Transverse colon (tissue), 4 donors: ENCODE data around the gene SLC16A13. TPM values are rescaled to one million over a fixed set of nuclear protein-coding genes. Genes with fewer than 3 reads are reported as not detected.

Source experiments
- DNase-seq: peaks from one replicate; pipeline ENCODE4 v3.0.0-alpha.2; 2019
- H3K27ac ChIP-seq, 4 donors: fragments of 200-600 bp; sonication (generic); 2 replicates each; pipeline ENCODE4 v1.5.1; 2016 to 2018; ENCODE audit warnings: inconsistent platforms in 4 of 4
- H3K27me3 ChIP-seq: fragments of 200-600 bp; sonication (generic); 2 replicates; pipeline ENCODE4 v1.5.1; 2017; ENCODE audit warnings: inconsistent platforms
- H3K36me3 ChIP-seq, 4 donors: fragments of 200-600 bp; sonication (generic); 2 replicates each; pipeline ENCODE4 v1.5.1; 2017 to 2019; ENCODE audit warnings: inconsistent platforms in 4 of 4
- H3K4me1 ChIP-seq, 4 donors: fragments of 200-600 bp; sonication (generic); 2 replicates each; pipeline ENCODE4 v1.5.1; 2017 to 2020; ENCODE audit warnings: inconsistent platforms in 4 of 4
- H3K4me3 ChIP-seq, 4 donors: fragments of 200-600 bp; sonication (generic); 1 replicate in 1 of 4; 2 replicates in 3 of 4; pipeline versions ENCODE4 v1.5.1 to v1.6.1; 2017 to 2019; ENCODE audit warnings: inconsistent platforms in 4 of 4
- H3K9me3 ChIP-seq, 2 donors: fragments of 200-600 bp; sonication (generic); 2 replicates each; pipeline ENCODE4 v1.5.1; 2017 to 2019; ENCODE audit warnings: inconsistent platforms in 2 of 2
- CTCF ChIP-seq, 5 experiments: fragments of 200-600 bp in 3 of 5; fragments of 450-650 bp in 2 of 5; sonication (generic) in 3 of 5; IDR thresholded peaks; 1 replicate in 2 of 5; 2 replicates in 3 of 5; pipeline ENCODE4 v1.5.1; 2016 to 2017; ENCODE audit warnings: antibody characterized with exemption in 5 of 5, inconsistent platforms in 3 of 5, mild to moderate bottlenecking in 2 of 5, moderate library complexity in 1 of 5
- EP300 ChIP-seq: sonication (generic); formaldehyde crosslinking; IDR thresholded peaks from one replicate; pipeline ENCODE4 v1.6.1; 2017; ENCODE audit warnings: antibody characterized with exemption, low read depth
- POLR2A ChIP-seq: fragments of 450-650 bp; IDR thresholded peaks from one replicate; pipeline ENCODE4 v1.6.1; 2016; ENCODE audit warnings: antibody characterized with exemption, mild to moderate bottlenecking, moderate library complexity
- POLR2AphosphoS5 ChIP-seq, 3 donors: sonication (generic); formaldehyde crosslinking; IDR thresholded peaks; one replicate each; pipeline ENCODE4 v1.6.1; 2016; ENCODE audit warnings: antibody characterized with exemption in 3 of 3
- WGBS, 2 donors: methylation state at CpG; one replicate each; pipeline ENCODE4 v1.1.5; 2018; ENCODE audit warnings: low coverage in 1 of 2; 5-methylcytosine and 5-hydroxymethylcytosine counted together
- in situ Hi-C, 4 donors: fragments of 200-750 bp; cut with MboI; loops; one replicate each; pipeline versions ENCODE4 v1.15.0 to v1.15.1; 2017; ENCODE audit warnings: low sequenced_read_pairs in 3 of 4, low pct_ligation_motif_present in 1 of 4, low pct_unique_long_range_greater_than_20kb in 1 of 4
- intact Hi-C: fragments of 100-400 bp; cut with DNase I; formaldehyde crosslinking; loops from one replicate; pipeline ENCODE4 v1.15.1; 2023; ENCODE audit warnings: low total_unique reads
- total RNA-seq, 4 donors: library from RNA; depleted of rRNA; stranded (reverse); fragments of >200 nt; gene quantifications; one replicate each; pipeline ENCODE4 v1.1.0, GENCODE V29; 2016

Gene SLC16A13
- total RNA-seq, 4 donors from 2014 or later, result 2.4 to 8.6 (median 3.5) TPM; not detected in 1

- intact Hi-C loops (no loop called here), in situ Hi-C loops (loop anchor here in 3 of 4 donors (5.0 to 25.0 kb wide), 3 partner anchors 102 to 377 kb away; partner anchors contain the start of genes C17orf100 (in 1 of the 3), KIAA0753 (in 1 of the 3), MED31 (in 1 of the 3) and TXNDC17 (in 1 of the 3))
- no peaks in the 10 kb centered on the region for H3K9me3 ChIP-seq
- no peaks in the 10 kb centered on the region for H3K36me3 ChIP-seq
- peak overlapping the region; percentile 95 to 98 (median 96) for H3K27ac ChIP-seq
- DNase-seq, result peak; percentile 99
- WGBS, 2 donors, result 0% methylated on average over 39 of the region's 75 CpGs; no CpG with 5 or more reads in 1 of the 2 donors
- no peaks in the 10 kb centered on the region for H3K27me3 ChIP-seq
- TF ChIP-seq POLR2AphosphoS5 (IDR thresholded peaks at IDR 0.05) (peak; percentile 94 to 98 (median 98)), EP300 (peak; percentile 36), CTCF (IDR thresholded peaks at IDR 0.05) (peak; percentile 39 to 90 (median 75)), POLR2A (peak; percentile 96)
- H3K4me1 ChIP-seq, result peaks cover 15 to 67% (median 40%) of the 10 kb centered on the region in 4 donors
- peak overlapping the region; percentile 73 to 97 (median 84) for H3K4me3 ChIP-seq
Measured at GRCh38 chr17:7014261-7014994, 21.4 kb upstream of the SLC16A13 start.

GRCh38 chr17:7014995-7015958 is 20.5 kb upstream of the SLC16A13 start:
- Histone ChIP-seq H3K27ac (peak overlapping the region; percentile 95 to 98 (median 96)), H3K36me3 (no peaks in the 10 kb centered on the region), H3K27me3 (no peaks in the 10 kb centered on the region), H3K9me3 (no peaks in the 10 kb centered on the region), H3K4me3 (peak overlapping the region; percentile 30 to 97 (median 84)), H3K4me1 (peaks cover 15 to 65% (median 40%) of the 10 kb centered on the region in 4 donors)
- in situ Hi-C loops, result loop anchor here in 3 of 4 donors (5.0 to 25.0 kb wide), 3 partner anchors 103 to 378 kb away; partner anchors contain the start of genes C17orf100 (in 1 of the 3), KIAA0753 (in 1 of the 3), MED31 (in 1 of the 3) and TXNDC17 (in 1 of the 3)
- intact Hi-C loops, result no loop called here
- WGBS, 2 donors, result 20% methylated on average over 1 to 37 of the region's 56 CpGs
- DNase-seq, result peak; percentile 49
- peak in 2 of 3 donors; percentile 48 to 69 for TF ChIP-seq POLR2AphosphoS5 (IDR thresholded peaks at IDR 0.05)
- TF ChIP-seq CTCF (IDR thresholded peaks at IDR 0.05), result no peak

- no peak overlapping the region for H3K4me3 ChIP-seq
Measured at GRCh38 chr17:7016418-7016817, 19.4 kb upstream of the SLC16A13 start.

More at GRCh38 chr17:7016418-7016817, 19.4 kb upstream of the SLC16A13 start:
- intact Hi-C loops (no loop called here), in situ Hi-C loops (loop anchor here in 2 of 4 donors (25.0 kb wide), 2 partner anchors 354 to 379 kb away; partner anchors contain the start of genes C17orf100 (in 1 of the 2), KIAA0753 (in 1 of the 2), MED31 (in 1 of the 2) and TXNDC17 (in 1 of the 2))
- Histone ChIP-seq H3K9me3 (no peaks in the 10 kb centered on the region), H3K36me3 (no peaks in the 10 kb centered on the region), H3K4me1 (peaks cover 10 to 54% (median 30%) of the 10 kb centered on the region in 4 donors), H3K27ac (peak overlapping the region in 3 of 4 donors; percentile 95 to 98 (median 97)), H3K27me3 (no peaks in the 10 kb centered on the region)
- TF ChIP-seq CTCF (IDR thresholded peaks at IDR 0.05), result no peak
- no peak for TF ChIP-seq POLR2AphosphoS5 (IDR thresholded peaks at IDR 0.05)
- no peak for TF ChIP-seq POLR2A
- no peak for TF ChIP-seq EP300
- WGBS, 2 donors, result 20 to 90% methylated on average over 1 to 3 of the region's 3 CpGs
- no peak for DNase-seq
